Neuronal stem cell (in vitro differentiated cells): ENCODE data around the gene CEP97. TPM values are rescaled to one million over a fixed set of nuclear protein-coding genes. Genes with fewer than 3 reads are reported as not detected.
A peak's percentile ranks its signal among the peaks of the same experiment; 100 is the strongest.

Experiments used
- DNase-seq: peaks from one replicate; pipeline ENCODE4 v3.0.0-alpha.2; 2013; ENCODE audit warnings: low spot score
- H2AFZ ChIP-seq: one replicate; pipeline ENCODE4 v1.6.1; 2013; ENCODE audit warnings: mild to moderate bottlenecking, low read length, inconsistent platforms
- H2AK5ac ChIP-seq: 2 replicates; pipeline ENCODE4 v1.6.1; 2013; ENCODE audit warnings: low read depth, mild to moderate bottlenecking, inconsistent platforms, low read length, moderate library complexity, mixed read lengths
- H2BK120ac ChIP-seq: 2 replicates; pipeline ENCODE4 v1.6.1; 2013; ENCODE audit warnings: low read depth, mild to moderate bottlenecking, inconsistent platforms, low read length, moderate library complexity, mixed read lengths
- H2BK12ac ChIP-seq: one replicate; pipeline ENCODE4 v1.6.1; 2013; ENCODE audit warnings: low read length, inconsistent platforms
- H2BK15ac ChIP-seq: 2 replicates; pipeline ENCODE4 v1.6.1; 2013; ENCODE audit warnings: mild to moderate bottlenecking, low read length, inconsistent platforms, mixed read lengths
- H2BK5ac ChIP-seq: one replicate; pipeline ENCODE4 v1.6.1; 2013; ENCODE audit warnings: inconsistent platforms, mild to moderate bottlenecking, low read length, moderate library complexity
- H3K14ac ChIP-seq: one replicate; pipeline ENCODE4 v1.6.1; 2013; ENCODE audit warnings: low read length, inconsistent platforms
- H3K18ac ChIP-seq: 2 replicates; pipeline ENCODE4 v1.6.1; 2013; ENCODE audit warnings: low read length, inconsistent platforms
- H3K23ac ChIP-seq: 2 replicates; pipeline ENCODE4 v1.6.1; 2013; ENCODE audit warnings: low read depth, mild to moderate bottlenecking, mixed read lengths, low read length, inconsistent platforms; ENCODE audit not compliant: poor library complexity
- H3K27ac ChIP-seq: replicated peaks from 3 replicates; pipeline ENCODE4 v1.5.1; 2013; ENCODE audit warnings: low read length, inconsistent platforms
- H3K27me3 ChIP-seq, 3 experiments: 2 replicates each; pipeline ENCODE4 v1.6.1; 2013; ENCODE audit warnings: low read length in 3 of 3, mild to moderate bottlenecking in 2 of 3, inconsistent platforms in 1 of 3, low read depth in 1 of 3, mixed read lengths in 1 of 3, moderate library complexity in 1 of 3; ENCODE audit not compliant: control insufficient read depth in 3 of 3, insufficient read depth in 3 of 3
- H3K36me3 ChIP-seq, 2 donors: replicated peaks in 1 of 2; 2 replicates each; pipeline ENCODE4 v1.6.1; 2013; ENCODE audit warnings: low read length in 2 of 2; ENCODE audit not compliant: control insufficient read depth in 2 of 2, insufficient read depth in 2 of 2
- H3K4ac ChIP-seq: 2 replicates; pipeline ENCODE4 v1.6.1; 2013; ENCODE audit warnings: inconsistent platforms, mild to moderate bottlenecking, low read length, moderate library complexity
- H3K4me1 ChIP-seq, 2 donors: 1 replicate in 1 of 2; 2 replicates in 1 of 2; pipeline ENCODE4 v1.6.1; 2013; ENCODE audit warnings: low read length in 2 of 2, low read depth in 1 of 2; ENCODE audit not compliant: control insufficient read depth in 2 of 2, insufficient read depth in 1 of 2
- H3K4me2 ChIP-seq: one replicate; pipeline ENCODE4 v1.6.1; 2013; ENCODE audit warnings: mild to moderate bottlenecking, low read length, inconsistent platforms; ENCODE audit not compliant: insufficient read depth, poor library complexity, severe bottlenecking
- H3K4me3 ChIP-seq, 2 donors: 2 replicates each; pipeline ENCODE4 v1.5.1; 2013; ENCODE audit warnings: low read length in 2 of 2, mild to moderate bottlenecking in 2 of 2, inconsistent platforms in 1 of 2, moderate library complexity in 1 of 2
- H3K79me1 ChIP-seq: one replicate; pipeline ENCODE4 v1.6.1; 2013; ENCODE audit warnings: low read depth, mild to moderate bottlenecking, inconsistent platforms, low read length, moderate library complexity
- H3K9ac ChIP-seq: one replicate; pipeline ENCODE4 v1.6.1; 2013; ENCODE audit warnings: mild to moderate bottlenecking, low read depth, low read length, inconsistent platforms; ENCODE audit not compliant: poor library complexity
- H3K9me3 ChIP-seq, 2 donors: replicated peaks in 1 of 2; 2 replicates each; pipeline versions ENCODE3 to v1.6.1; 2013; ENCODE audit warnings: low read length in 2 of 2, mild to moderate bottlenecking in 2 of 2, inconsistent platforms in 1 of 2, low read depth in 1 of 2, mixed read lengths in 1 of 2, moderate library complexity in 1 of 2; ENCODE audit not compliant: control insufficient read depth in 2 of 2, insufficient read depth in 1 of 2
- H4K8ac ChIP-seq: one replicate; pipeline ENCODE4 v1.6.1; 2013; ENCODE audit warnings: low read depth, mild to moderate bottlenecking, inconsistent platforms, low read length, moderate library complexity
- H4K91ac ChIP-seq: one replicate; pipeline ENCODE4 v1.6.1; 2013; ENCODE audit warnings: low read length, low read depth, mild to moderate bottlenecking, inconsistent platforms; ENCODE audit not compliant: poor library complexity
- WGBS, 2 donors: extraction: QIAGEN DNeasy Blood & Tissue Kit; methylation state at CpG; one replicate each; pipeline ENCODE4 v1.1.7; 2013; ENCODE audit warnings: missing lambda C conversion rate in 2 of 2, mixed read lengths in 1 of 2; ENCODE audit not compliant: insufficient read length in 2 of 2, insufficient replicate concordance in 1 of 2; ENCODE audit errors: extremely low coverage in 2 of 2; 5-methylcytosine and 5-hydroxymethylcytosine counted together
- polyA plus RNA-seq, 2 experiments: library from polyadenylated mRNA; stranded (reverse); fragments of 200-250 nt; gene quantifications; one replicate each; pipeline ENCODE4 v1.2.3, GENCODE V29; 2013

Gene CEP97
- 9.6 TPM for polyA plus RNA-seq (2013, experiment 1 of 2)
- polyA plus RNA-seq (2013, experiment 2 of 2): 10.3 TPM

DNA sequence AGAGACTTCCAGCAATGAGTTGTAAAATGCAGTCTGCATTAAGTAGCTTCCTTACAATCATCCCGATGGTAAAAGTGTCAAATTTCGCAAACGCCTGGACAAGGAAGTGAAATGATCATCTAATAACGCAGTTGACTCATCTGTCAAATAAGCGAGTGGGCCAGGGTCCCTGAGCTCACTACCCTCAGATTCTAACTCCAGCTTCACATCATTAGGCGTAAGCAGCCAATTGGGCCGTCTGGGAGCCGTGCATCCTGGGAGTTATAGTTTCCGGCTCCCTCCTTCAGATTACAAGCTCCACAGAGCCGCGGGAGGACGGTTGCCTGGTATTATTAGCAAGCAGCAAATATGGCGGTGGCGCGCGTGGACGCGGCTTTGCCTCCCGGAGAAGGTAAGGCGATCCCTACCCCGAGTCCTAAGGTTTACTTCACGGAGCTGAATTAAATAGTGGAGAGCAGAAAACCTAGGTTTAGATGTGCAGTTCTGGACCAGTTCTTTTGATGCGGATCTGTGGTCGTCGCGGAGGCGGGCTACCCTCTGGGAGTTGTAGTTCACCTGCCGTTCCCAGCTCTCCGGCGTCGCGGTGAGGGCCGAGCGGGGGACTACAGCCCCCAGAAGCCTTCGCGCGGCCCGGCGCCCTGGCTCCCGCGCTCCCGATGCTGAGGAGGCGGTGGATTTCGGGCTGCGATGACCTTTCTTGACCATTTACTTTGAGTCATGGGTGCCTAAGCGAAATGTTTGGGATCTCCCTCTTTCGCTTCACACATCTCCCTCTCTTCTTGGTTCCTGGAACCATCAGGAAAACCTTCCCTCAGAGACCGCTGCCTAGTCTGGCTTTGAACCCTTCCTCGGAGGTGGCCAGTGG lies at the start of gene CEP97:
Gene CEP97, plus strand, starts transcription at position 286 of the 865 bp plus-strand sequence. Its CDS starts 63 bp downstream, at position 349.
- H4K91ac ChIP-seq: no peak within 1 kb of the TSS
- H3K9me3 ChIP-seq: no peaks in the 10 kb centered on the region
- H2BK15ac ChIP-seq: no peak within 1 kb of the TSS
- no peak within 1 kb of the TSS for H3K14ac ChIP-seq
- peak within 1 kb of the TSS; percentile 88 to 96 for H3K4me3 ChIP-seq
- no peak within 1 kb of the TSS for H4K8ac ChIP-seq
- no peaks in the 10 kb centered on the region for H3K79me1 ChIP-seq
- H2AK5ac ChIP-seq: no peak within 1 kb of the TSS
- peaks cover 0 to 2% of the 10 kb centered on the region in 2 donors for H3K4me1 ChIP-seq
- H3K23ac ChIP-seq: no peak within 1 kb of the TSS
- H3K27ac ChIP-seq: peak within 1 kb of the TSS; percentile 20
- peak within 1 kb of the TSS; percentile 5 for H3K9ac ChIP-seq
- peak; percentile 88 for DNase-seq
- H3K27me3 ChIP-seq: no peaks in the 10 kb centered on the region
- no peak within 1 kb of the TSS for H2BK12ac ChIP-seq
- no peak within 1 kb of the TSS for H2BK120ac ChIP-seq
- H3K36me3 ChIP-seq: peaks cover 7 to 34% of the 10 kb centered on the region in 2 donors
- H2BK5ac ChIP-seq: no peak within 1 kb of the TSS
- peak within 1 kb of the TSS; percentile 58 for H3K18ac ChIP-seq
- peak within 1 kb of the TSS; percentile 73 for H3K4me2 ChIP-seq
- H2AFZ ChIP-seq: peak within 1 kb of the TSS; percentile 97
- no CpG with 5 or more reads among the region's 49 CpGs for WGBS, 2 donors
- no peak within 1 kb of the TSS for H3K4ac ChIP-seq

DNA sequence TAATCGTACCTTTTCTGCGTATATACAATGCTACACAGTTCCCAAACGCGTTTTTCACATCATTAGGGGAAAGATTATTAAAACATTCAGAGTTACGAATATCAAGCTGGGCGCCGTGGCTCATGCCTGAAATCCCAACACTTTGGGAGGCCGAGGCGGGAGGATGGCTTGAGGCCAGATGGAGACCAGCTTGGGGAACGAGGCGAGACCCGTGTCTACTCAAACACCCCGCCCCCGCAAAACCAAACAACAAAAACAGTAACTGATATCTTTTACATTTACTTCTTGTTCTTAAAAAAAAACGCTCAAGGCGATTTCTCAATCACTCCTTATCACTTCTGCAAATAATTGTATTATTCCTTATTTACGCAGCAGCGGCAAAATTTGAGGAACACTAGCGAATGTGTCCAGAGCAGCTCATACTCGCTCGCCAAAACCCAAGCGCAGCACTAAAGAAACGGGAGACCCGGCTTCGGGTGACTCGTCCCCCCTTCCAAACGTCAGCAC lies 48.7 kb upstream of the CEP97 start:
- H3K9ac ChIP-seq: no peak overlapping the region
- peaks cover 9 to 28% of the 10 kb centered on the region in 2 donors for H3K36me3 ChIP-seq
- H3K23ac ChIP-seq: no peak overlapping the region
- H2BK5ac ChIP-seq: no peak overlapping the region
- no peak overlapping the region for H4K8ac ChIP-seq
- no peak overlapping the region for H2BK120ac ChIP-seq
- H2AFZ ChIP-seq: peak overlapping the region; percentile 95
- peaks cover 0 to 5% of the 10 kb centered on the region in 2 donors for H3K4me1 ChIP-seq
- peak overlapping the region; percentile 75 for H3K27ac ChIP-seq
- no peak overlapping the region for H2BK15ac ChIP-seq
- H3K14ac ChIP-seq: no peak overlapping the region
- no peaks in the 10 kb centered on the region for H3K9me3 ChIP-seq
- no peak overlapping the region for H3K4ac ChIP-seq
- H3K4me2 ChIP-seq: peak overlapping the region; percentile 45
- H3K18ac ChIP-seq: no peak overlapping the region
- peaks cover 6% of the 10 kb centered on the region for H3K79me1 ChIP-seq
- H2AK5ac ChIP-seq: no peak overlapping the region
- H2BK12ac ChIP-seq: no peak overlapping the region
- H3K27me3 ChIP-seq: no peaks in the 10 kb centered on the region
- WGBS, 2 donors: no CpG with 5 or more reads among the region's 27 CpGs
- DNase-seq: no peak
- peak overlapping the region; percentile 72 to 89 for H3K4me3 ChIP-seq
- H4K91ac ChIP-seq: no peak overlapping the region

- Histone ChIP-seq H3K79me1 (peaks cover 6% of the 10 kb centered on the region), H3K4me2 (peak overlapping the region; percentile 73), H3K4me1 (peaks cover 0 to 5% of the 10 kb centered on the region in 2 donors), H3K4me3 (peak overlapping the region; percentile 89 to 94), H3K4ac (no peak overlapping the region), H2BK12ac (peak overlapping the region; percentile 94), H3K27ac (peak overlapping the region; percentile 75), H3K27me3 (no peaks in the 10 kb centered on the region), H2BK120ac (peak overlapping the region; percentile 87), H3K23ac (peak overlapping the region; percentile 94), H2AK5ac (peak overlapping the region; percentile 45), H3K18ac (peak overlapping the region; percentile 95), H3K9me3 (no peaks in the 10 kb centered on the region), H4K91ac (no peak overlapping the region), H4K8ac (peak overlapping the region; percentile 43), H3K36me3 (peaks cover 8 to 28% of the 10 kb centered on the region in 2 donors), H3K14ac (peak overlapping the region; percentile 97), H2BK15ac (peak overlapping the region; percentile 85), H2BK5ac (peak overlapping the region; percentile 75), H3K9ac (peak overlapping the region; percentile 99), H2AFZ (peak overlapping the region; percentile 95)
- WGBS, 2 donors: no CpG with 5 or more reads among the region's 57 CpGs
- peak; percentile 94 for DNase-seq
Measured at GRCh38 chr3:101676216-101676764, 48.1 kb upstream of the CEP97 start.
